NCI-H1105 treated with DMSO at 0.1 percent for 48 hours (cell line): ENCODE data around the gene SMIM32.

Source experiments
- DNase-seq: peaks from one replicate; lab custom pipeline; 2025; lab: John Stamatoyannopoulos, UW

SMIM32 gene

DNA sequence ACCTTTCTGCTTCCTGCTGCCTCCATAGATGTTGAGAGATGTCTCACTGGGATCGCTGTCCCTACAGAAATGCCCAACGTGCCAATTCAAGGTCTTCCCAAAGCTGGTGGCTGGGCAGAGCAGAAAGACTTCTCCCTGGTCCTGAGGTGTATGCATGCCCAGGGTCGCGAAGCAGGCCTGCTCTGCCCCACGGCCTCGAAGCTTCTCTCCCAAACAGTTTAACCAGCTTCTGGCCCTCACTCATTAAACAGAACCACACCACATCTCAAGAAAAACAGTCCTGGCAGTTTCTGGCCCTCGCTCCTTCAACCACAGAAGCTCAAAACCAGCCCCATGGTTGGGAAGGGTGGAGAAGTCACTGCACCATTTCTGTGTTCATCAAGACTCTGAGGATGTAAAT, 14.7 kb upstream of the SMIM32 start:
- no peak for DNase-seq

DNA sequence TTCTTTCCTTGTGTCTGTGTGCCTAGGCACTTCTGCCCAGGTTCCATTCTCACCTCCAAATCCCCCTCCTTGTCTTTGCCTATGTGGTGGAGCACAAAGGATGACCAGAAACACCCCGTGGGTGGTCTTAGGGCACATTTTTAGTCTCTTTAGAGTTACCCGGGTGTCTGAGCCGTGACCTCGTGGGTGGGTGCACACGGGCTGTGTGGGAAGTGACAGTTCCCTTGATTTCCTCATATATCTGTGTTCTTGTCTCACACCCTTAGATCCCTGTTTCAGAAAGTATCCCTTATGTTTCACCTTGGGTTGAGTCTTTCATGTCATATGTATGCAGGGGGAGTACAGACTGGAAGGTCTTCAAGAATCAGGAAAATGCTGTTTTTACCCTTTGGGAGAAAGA, 13.4 kb upstream of the SMIM32 start:
- DNase-seq = no peak

DNA sequence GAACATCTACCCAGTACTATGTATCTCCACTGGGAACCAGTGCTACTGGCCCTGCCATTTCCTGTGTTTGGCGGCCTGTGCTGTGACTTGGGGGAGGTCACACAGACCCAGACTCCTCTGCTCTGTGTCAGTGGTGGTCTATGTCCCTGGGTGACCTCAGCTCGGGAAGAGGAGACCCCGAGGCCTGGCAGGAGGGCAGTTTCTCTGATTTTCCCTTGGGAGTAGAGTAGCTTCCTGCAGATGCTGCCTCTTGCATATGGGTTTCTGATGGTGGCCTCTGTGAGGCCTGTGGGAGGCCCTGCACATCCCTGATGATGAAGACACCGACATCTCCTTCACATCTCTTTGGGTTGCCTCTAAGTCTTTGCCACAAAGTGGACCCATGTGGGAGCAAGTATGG, 13.0 kb upstream of the SMIM32 start:
- no peak for DNase-seq

DNA sequence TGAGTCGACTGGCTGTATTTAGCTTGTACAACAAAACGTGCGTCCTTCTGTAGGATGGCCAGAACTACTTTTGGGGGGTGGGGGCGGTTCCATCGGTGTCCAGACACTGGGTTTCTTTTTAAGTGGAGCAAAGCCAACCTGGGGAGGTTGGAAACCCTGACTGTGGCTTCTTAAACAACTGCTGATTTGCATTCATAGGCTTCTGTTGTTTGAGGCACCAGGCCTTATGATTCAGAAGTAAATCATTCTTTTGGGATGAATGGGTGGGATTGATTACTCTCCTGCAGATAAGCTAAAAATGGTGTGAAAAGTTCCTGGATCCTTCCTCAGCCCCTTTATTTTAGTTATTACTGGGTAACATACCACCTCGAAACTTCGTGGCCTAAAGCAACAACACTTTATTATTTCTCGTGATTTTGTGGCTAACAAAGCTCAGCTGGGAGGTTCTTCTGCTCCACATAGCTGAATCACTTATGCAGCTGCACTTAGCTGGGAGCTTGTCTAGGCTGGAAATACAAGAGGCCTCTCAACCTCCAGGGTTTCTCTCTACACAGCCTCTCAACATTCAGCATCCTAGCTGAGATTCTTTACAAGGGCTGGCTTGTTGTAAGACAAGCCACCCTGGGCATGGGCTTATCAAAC, 12.2 kb upstream of the SMIM32 start:
- DNase-seq = no peak

DNA sequence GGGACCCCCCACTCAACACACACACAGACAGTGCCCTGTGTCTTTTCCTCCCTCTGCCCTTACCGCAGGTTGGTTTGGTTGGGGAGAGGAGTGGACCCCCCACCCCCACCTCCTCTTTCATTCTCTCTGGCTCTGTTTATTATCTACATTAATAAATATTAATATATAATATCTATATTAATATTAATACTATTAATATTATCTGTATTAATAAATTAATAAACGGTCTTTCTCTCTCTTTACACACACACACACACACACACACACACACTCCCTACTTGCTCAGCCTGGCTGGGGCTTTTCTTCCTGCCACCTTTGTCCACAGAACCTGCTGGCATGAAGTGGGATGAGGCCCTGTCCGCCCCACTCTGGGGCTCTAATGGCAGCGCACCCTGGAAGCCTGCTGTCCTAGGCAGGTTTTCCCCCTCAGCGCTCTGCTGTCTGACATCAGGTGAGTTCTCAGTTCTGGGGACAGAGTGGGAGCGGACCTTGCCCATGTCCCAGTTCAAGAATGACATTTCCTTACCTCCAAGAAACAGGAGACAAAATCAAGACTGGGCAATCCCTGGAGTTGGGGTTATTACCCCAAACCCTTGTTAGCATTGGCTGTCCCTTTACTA, 10.5 kb upstream of the SMIM32 start:
- DNase-seq = no peak

DNA sequence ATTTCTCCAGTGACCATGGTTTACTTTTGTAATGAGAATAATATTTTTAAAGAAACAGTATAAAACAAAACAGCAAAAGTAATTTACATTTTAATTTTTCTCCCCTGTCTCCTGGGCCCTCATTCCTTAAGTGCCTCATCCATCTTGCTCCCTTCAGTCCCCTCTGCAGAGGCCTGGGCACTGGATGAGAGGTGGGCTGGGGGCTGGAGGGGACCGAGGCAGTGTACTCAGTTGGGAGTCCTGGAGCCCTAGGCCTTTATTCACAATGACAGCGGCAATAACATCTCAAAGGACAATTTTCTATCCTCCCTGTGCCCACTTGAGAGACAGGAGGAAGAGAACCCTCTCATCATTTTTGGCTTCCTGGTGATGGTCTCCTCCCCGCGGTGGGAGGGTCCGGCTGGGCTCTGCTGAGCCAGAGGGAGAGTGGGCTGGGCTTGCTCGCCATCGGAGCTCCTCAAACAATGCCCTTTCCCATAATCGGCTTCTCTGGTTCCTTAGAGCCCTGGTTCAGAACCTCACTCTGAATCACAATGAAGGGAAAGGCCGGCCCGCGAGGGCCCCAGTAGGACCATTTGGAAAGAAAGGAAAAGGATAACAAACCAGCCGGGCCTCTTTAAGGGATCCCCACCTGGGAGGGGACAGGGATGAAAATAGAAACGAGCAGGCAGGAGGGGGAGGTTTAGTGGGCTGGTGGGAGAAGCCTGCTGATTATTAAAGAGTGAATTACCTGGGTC, 9.7 kb upstream of the SMIM32 start:
- DNase-seq = no peak

DNA sequence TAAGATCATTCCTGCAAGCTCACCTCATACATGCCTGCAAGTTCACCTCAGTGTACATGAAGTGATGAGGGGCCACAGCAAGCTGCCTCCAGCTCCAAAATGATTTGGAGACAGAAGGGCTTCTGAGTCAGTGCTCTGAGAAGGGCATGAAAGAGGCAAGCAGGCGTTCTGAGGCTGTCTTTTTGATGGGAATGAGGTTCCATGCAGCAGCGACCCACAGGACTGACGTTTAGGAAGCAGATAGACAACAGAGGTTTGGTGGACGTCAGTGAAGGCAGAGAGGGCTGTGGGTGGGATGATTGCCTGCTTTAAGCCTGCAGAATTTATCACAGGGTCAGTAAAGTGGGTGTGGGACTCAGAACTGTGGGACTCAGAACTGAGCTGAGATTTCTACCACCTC, 8.9 kb upstream of the SMIM32 start:
- no peak for DNase-seq

DNA sequence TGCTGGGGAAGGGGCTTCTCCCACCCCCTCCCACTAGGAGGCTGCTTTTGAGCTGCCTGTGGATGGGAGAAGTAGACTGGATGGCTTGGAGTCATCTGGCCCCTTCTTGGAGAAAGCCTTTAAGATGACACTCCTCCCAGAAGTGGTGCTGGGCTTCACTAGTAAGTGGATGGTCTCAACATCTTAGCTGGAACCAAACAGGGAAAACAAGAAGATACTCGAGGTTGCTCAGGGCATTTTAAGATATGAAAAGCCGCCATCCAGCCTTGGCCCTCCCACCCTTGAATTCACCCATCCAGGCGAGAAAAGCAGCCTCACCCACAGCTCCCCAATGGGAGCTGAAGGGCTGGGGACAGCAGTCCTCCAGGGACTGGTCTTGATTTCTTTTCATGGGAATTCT, 7.8 kb upstream of the SMIM32 start:
- no peak for DNase-seq

DNA sequence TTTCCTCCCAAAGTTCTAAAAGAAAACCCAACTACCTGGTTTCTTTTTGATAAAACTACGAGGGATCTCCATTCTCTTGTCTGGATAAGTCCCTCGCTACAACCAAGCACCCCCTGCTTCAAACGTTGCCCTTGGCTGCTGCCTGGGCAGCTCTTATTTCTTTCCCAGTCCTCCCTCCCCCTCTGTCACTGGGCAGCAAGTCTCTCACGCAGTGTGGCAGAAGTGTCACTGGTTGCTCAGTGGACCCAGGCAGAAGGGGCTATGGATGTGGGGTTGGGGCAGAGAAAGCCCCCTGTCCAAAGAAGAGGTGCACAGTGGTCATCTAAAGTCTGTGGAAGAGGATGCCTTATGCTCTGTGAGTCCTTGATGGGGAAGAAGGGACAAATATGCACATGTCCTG, 7.2 kb upstream of the SMIM32 start:
- no peak for DNase-seq

DNA sequence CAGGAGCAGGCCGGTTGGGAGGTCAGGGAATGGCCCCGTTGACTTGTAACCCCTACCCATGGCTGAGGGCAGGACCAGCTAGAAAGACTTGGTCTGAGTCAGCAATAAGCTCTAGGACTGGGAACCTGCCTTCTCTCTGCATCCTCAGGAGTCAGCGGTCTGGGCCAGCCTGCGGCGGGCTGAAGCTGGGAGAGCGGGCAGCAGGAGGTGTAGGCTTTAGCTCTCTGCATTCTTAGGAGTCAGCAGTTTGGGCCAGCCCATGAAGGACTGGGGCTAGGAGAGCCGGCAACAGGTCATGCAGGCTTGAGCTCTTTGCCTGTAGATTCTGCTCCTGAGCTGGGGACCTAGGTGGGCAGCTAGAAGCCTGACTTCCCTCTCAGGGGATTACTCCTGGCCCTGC, 6.4 kb upstream of the SMIM32 start:
- no peak for DNase-seq

DNA sequence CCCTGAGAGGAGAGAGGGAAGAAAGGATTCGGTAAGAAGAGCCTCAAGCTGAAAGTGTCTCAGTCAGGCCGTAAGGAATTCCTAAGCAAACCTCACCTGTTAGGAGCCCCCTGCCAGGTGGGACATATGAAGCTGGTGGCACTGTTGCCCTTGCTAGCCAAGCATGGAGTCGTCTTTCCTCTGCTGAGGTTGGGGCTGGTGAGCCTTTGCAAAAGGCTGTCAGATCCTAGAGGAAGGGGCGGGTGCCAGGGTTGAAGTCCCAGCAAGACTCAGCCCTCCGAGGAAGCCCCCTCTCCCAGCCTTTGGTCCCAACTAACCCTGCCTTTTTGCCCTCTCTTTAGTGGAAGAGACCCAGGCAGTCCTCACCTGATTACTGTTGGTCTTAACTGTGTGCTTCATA, 5.5 kb upstream of the SMIM32 start:
- DNase-seq = no peak

DNA sequence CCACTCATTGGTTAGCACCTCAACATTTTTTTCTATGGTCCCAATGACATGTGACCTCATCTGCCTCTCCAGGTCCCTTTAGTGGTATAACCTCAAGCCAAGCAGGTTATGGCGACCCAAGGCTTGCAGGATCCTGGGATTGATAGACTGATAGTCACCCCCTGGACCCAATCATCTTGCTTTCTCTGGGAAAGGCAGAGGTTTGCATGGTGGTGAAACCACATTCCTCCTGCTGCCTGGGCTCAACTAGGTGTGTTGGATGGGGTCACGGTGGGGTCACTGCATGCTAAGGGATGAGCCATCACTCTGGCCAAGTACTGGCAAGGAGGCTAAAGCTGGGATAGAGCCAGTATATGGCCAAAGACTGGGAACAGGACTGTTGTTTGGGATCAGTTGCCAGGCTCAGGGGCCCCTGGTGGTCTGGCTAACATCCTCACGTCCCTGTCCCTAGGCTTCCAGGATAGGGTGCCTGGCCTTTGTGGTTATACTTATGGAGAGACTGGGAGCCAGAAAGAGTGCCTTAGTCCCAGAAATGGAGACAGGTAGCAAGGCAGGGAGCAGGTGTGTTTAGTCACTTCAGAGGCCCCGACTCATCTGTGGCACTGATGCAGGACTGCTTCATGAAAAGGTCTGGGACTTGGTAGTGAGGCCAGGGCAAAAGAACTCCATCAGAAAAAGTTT, 4.6 kb upstream of the SMIM32 start:
- no peak for DNase-seq

DNA sequence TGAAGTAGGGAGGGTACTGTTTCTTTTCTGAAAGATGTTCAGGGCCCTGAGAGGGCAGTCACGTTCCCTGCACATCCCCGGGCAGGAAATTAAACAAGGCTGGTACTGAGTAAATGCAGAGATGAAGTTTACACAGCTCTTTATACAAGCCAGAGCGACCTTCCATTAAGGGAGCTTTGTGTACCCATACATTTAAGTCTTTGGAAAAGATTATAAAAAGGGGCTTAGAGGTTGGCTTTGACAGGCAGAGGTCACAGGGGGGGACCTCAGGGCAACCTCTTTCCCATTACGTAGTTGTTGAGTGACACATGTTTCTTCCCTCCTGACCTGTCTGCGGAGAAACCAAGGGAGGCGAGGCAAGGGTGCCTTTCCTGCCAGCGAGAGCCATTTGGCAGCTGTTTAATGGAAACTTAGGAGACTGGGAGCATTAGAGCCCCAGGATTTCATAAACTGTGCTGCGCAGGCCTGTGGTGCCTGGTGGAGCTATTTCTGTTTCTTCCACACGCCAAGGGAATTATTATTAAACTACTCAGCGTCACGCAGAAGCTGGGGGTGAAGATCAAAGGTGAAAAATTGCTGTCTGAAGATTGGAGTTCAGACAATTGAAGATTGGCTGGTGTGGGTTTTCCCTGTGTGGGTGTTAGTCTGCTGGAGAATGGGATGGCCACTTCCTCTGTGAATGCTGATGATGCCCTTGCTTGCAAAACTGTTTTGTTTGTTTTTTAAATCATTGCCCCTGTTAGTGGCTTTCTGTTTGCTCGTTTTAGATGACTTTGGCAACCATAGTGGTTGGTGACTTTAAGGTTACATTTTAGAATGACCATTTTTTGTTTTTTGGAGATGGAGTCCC, 3.2 kb upstream of the SMIM32 start:
- no peak for DNase-seq

DNA sequence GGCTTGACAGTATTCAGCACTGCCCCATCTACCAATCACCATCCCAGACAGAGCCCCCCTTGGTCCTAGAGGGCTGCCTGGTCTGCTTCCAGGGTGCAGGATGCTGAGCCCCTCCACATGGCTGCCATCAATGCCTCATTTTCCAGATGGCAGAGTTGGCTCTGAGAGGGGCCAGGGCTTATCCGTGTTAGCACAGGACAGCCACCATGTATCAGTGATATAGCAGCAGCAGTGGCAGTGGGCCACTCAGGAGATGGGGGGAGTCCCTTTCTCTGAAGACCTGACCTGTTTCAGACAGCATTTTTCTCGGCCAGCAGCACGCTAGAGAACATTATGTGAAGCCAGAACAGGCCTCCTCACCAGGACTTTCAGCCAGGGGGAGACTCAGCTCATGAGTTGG, 1.6 kb upstream of the SMIM32 start:
- DNase-seq = no peak

DNA sequence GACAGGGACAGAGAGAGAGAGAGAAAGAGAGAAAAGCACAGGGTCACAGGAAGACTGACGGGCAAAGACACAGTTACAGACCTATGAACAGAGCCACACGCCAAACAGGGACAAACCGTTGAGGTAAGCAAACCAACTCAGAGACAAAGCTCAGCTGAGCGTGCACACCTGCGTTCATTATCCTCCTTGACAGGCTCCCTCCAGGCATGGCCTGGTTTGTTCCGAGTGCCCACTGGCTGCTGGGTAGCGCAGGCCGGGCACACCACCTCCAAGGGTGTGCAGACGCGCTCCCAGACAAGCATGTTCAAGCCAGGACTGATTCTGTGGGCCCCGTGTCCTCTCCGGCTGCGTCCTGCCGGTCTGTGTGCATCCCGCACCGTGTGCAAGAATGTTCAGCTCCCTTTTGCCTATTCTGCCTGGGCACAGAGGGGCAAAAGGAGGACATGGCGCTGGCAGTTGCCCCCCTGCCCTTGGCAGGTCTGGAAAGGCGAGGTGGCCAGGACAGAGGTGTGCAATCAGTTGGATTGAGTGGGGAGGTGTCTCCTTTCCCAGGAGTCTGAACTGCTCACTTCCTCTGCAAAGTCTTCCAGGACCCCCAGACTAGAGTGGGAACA, 467 bp upstream of the SMIM32 start:
- DNase-seq = peak; percentile 31

DNA sequence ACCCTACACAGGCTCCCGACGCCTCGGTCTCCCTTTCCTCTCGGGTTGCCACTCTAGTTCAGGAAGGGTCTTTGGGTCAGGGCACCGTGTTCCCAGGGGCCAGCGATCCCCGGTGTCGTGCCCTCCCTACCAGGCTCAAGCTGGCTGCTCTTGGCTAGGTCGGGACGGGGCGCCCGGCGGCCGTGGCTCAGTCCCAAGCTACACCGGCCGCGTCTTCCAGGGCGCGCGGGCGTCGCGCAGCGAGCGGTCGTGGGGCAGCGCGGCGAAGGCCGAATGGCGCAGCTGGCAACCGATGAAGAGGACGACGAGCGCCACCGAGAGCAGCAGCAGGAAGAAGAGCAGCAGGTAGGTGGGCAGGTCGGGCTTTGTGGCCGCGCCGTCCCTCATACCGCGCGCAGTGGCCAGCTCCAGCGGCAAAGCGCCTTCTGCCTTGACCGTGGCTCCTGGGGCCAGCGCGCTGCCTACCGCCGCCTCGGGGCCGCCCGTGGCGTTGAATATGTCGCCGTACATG, 892 bp downstream of the SMIM32 start:
- peak; percentile 31 for DNase-seq

DNA sequence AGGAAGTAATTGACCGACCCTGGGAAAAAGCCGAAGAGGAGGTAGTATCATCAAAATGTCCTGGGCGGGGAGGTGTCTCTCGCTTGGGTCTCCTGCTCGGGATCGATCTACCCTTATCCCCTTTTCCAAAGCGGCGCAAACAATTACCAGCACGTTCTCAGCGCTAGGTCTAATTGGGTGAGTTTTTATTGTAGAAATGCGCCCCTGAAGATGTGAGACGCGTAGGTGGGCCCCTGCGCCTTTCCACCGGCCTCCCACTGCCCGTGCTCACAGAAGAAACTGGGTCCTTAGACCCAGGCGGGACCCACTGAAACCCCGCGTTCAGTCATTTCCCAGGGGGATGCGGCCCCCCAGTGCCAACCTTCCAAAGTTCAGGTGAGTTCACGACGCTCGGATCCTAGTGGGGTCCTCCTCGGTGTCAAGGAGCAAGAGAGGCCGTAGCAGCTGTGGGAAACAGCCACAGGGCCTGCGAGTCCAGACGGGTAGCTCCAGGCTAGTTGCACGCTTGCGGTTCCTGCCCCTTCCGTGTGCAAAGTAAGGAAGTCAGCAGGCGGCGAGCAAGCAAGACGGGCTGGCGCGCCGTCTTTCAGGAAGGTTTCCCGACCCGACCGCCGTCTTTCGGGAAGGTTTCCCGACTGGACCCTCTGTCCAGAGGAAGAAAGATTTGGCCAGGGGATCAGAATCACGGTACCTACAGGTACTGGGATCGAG, 1.5 kb downstream of the SMIM32 start:
- DNase-seq = peak; percentile 31

DNA sequence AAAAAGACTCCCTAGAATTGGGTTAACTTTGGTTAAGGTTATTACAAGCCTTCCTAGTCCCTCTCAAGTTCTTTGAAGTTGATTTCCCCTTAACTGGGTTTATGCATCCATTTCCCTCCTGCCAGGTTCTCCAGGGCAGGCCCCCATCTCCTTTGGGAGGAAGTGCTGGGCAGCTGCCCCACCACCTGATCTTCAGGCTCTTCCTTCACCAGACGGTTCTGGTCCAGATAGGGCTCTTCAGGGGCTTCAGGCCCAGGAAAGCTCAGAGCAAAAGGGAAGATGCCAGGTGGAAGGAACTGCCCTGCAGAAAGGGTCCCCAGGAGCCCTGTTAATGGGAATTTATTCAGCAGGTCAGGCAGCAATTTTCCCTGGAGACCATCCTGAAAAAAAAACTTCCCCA, 2.1 kb downstream of the SMIM32 start:
- DNase-seq = no peak

DNA sequence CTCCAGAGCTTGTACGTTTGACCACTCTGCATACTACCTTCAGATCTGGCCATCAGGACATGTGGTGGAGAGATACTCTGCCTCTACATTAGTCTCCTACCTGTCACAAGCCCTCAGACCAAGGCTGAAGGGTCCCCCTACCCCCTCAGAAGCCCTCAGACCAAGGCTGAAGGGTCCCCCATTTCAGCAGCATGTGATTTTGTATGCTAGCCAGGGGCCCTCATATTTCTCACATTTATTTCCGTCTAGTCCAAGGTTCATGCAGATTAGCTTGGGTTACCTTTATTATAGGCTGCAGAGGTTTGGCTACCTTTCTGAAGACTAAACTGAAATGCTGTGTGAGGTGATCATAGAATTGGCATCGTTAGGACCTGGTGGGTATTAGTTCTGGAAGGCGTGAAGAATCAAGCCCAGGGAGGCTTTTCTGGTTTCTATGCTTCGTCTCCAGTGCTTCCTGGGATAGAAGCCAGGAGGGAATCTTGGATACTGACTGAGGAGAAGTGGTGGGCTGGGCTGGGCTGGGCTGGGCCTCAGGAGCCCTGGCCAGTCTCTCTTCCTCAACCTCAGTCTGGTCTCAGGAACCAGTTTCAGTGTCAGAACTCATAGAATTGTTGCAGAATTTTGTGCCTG, 2.8 kb downstream of the SMIM32 start:
- no peak for DNase-seq

DNA sequence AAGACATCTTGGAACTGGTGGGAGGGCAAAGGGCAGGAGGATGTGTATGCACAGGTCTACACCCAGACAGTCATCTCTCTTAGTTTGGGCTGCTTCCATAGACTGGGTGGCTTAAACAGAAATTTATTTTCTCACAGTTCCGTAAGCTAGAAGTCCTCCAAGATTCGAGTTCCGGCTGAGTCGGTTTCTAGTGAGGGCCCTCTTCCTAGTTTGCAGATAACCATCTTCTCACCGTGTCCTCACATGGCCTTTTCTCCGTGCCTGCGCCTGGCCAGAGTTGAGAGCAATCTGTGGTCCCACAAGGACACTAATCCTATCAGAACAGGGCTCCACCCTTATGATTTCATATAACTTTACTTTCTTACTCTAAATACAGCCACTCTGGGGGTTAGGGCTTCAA, 4.1 kb downstream of the SMIM32 start:
- no peak for DNase-seq
